HCT116 (cell line): ENCODE data around the gene ZNF26. TPM values are rescaled to one million over a fixed set of nuclear protein-coding genes. Genes with fewer than 3 reads are reported as not detected.

ENCODE experiments used
- ATAC-seq: fragments of 200-7000 bp; cut with Tn5 transposase; 2 replicates; pipeline ENCODE4 v1.9.1; 2020; ENCODE audit warnings: mild to moderate bottlenecking, moderate library complexity
- BruUV-seq: library from RNA; stranded (reverse); fragments of 400-500 nt; replicated peaks from 2 replicates; lab custom pipeline; 2021; lab: Mats Ljungman, UMichigan
- CTCF ChIA-PET: fragments of 300-600 bp; sonication (Branson Sonifier 250); formaldehyde crosslinking; loops from one replicate; lab custom pipeline; 2021; ENCODE audit warnings: antibody characterized with exemption; lab: Charles Lee
- POLR2A ChIA-PET: fragments of 300-600, 350-600 bp; sonication (Branson Sonifier 250); formaldehyde crosslinking; loops from one replicate; lab custom pipeline; 2021; ENCODE audit warnings: antibody characterized with exemption; lab: Charles Lee
- RAD21 ChIA-PET, 2 experiments: fragments of 300-600 bp; sonication (Branson Sonifier 250); formaldehyde crosslinking; loops; one replicate each; lab custom pipeline; 2023; ENCODE audit warnings: low total read pairs in 2 of 2; ENCODE audit not compliant: uncharacterized antibody in 2 of 2, unreplicated experiment in 2 of 2, low non-redundant PET in 1 of 2; lab: Charles Lee
- DNase-seq: peaks from one replicate; pipeline ENCODE4 v3.0.0-alpha.2; 2010; ENCODE audit warnings: low read depth, low spot score
- H2AFZ ChIP-seq: fragments of 200-600 bp; shearing (Covaris generic), sonication (generic); 2 replicates; pipeline ENCODE4 v1.6.1; 2017; ENCODE audit warnings: low read depth, mixed run types, mixed read lengths, antibody characterized with exemption, low read length; ENCODE audit not compliant: poor library complexity, severe bottlenecking
- H3K27ac ChIP-seq: 2 replicates; pipeline ENCODE4 v1.5.1; 2012; ENCODE audit warnings: low read depth, low read length
- H3K27me3 ChIP-seq: fragments of 200-600 bp; sonication (generic); 2 replicates; pipeline ENCODE4 v1.6.1; 2016; ENCODE audit warnings: mixed run types, low read length, mixed read lengths; ENCODE audit not compliant: insufficient read depth
- H3K36me3 ChIP-seq, 2 experiments: fragments of 200-500 bp in 1 of 2; fragments of 200-600 bp in 1 of 2; sonication (Bioruptor generic) in 1 of 2; sonication (generic) in 1 of 2; 2 replicates each; pipeline versions ENCODE4 v1.5.1 to v1.6.1; 2014 to 2016; ENCODE audit warnings: low read length in 2 of 2, inconsistent platforms in 1 of 2, mixed read lengths in 1 of 2, mixed run types in 1 of 2; ENCODE audit not compliant: insufficient read depth in 2 of 2, control insufficient read depth in 1 of 2
- H3K4me1 ChIP-seq, 2 experiments: fragments of 200-600 bp in 1 of 2; sonication (generic) in 1 of 2; 2 replicates each; pipeline versions ENCODE4 v1.5.1 to v1.6.1; 2012 to 2017; ENCODE audit warnings: low read length in 2 of 2, inconsistent platforms in 1 of 2, mild to moderate bottlenecking in 1 of 2, mixed read lengths in 1 of 2, mixed run types in 1 of 2, moderate library complexity in 1 of 2; ENCODE audit not compliant: insufficient read depth in 2 of 2, control insufficient read depth in 1 of 2
- H3K4me2 ChIP-seq: fragments of 200-600 bp; sonication (generic); 2 replicates; pipeline ENCODE4 v1.6.1; 2017; ENCODE audit warnings: mixed run types, low read length, mixed read lengths
- H3K4me3 ChIP-seq, 2 experiments: fragments of 200-600 bp in 1 of 2; sonication (generic) in 1 of 2; replicated peaks in 1 of 2; 2 replicates each; pipeline ENCODE4 v1.5.1; 2011 to 2016; ENCODE audit warnings: low read length in 2 of 2, control low read depth in 1 of 2, low read depth in 1 of 2, mild to moderate bottlenecking in 1 of 2, mixed read lengths in 1 of 2, mixed run types in 1 of 2
- H3K79me2 ChIP-seq: fragments of 200-600 bp; sonication (generic); 2 replicates; pipeline ENCODE4 v1.6.1; 2017; ENCODE audit warnings: mild to moderate bottlenecking, mixed run types, low read length, moderate library complexity, mixed read lengths; ENCODE audit not compliant: insufficient read depth
- H3K9ac ChIP-seq: fragments of 200-600 bp; sonication (generic); 2 replicates; pipeline ENCODE4 v1.6.1; 2016; ENCODE audit warnings: low read length, mixed read lengths
- H3K9me2 ChIP-seq: fragments of 200-600 bp; sonication (generic), shearing (Covaris generic); 2 replicates; pipeline ENCODE4 v1.6.1; 2017; ENCODE audit warnings: mixed run types, mild to moderate bottlenecking, moderate library complexity; ENCODE audit not compliant: insufficient read depth
- H3K9me3 ChIP-seq, 2 experiments: fragments of 200-500 bp in 1 of 2; fragments of 200-600 bp in 1 of 2; sonication (Bioruptor generic) in 1 of 2; sonication (generic) in 1 of 2; 2 replicates each; pipeline ENCODE4 v1.6.1; 2014 to 2017; ENCODE audit warnings: low read length in 2 of 2, mixed read lengths in 2 of 2, inconsistent platforms in 1 of 2, low read depth in 1 of 2, mild to moderate bottlenecking in 1 of 2, mixed run types in 1 of 2, moderate library complexity in 1 of 2; ENCODE audit not compliant: control insufficient read depth in 1 of 2, insufficient read depth in 1 of 2
- H4K20me1 ChIP-seq: fragments of 200-600 bp; sonication (generic), shearing (Covaris generic); 2 replicates; pipeline ENCODE4 v1.6.1; 2017; ENCODE audit warnings: mixed run types, mild to moderate bottlenecking, moderate library complexity; ENCODE audit not compliant: insufficient read depth
- CTCF ChIP-seq, 3 experiments: fragments of 200-600 bp in 1 of 3; sonication (generic) in 1 of 3; IDR thresholded peaks in 2 of 3; conservative IDR thresholded peaks in 1 of 3; 2 replicates each; pipeline ENCODE4 v1.5.1; 2012 to 2017; ENCODE audit warnings: low read depth in 2 of 3, low read length in 2 of 3, antibody characterized with exemption in 1 of 3, borderline replicate concordance in 1 of 3, control low read depth in 1 of 3, mild to moderate bottlenecking in 1 of 3, mixed read lengths in 1 of 3, mixed run types in 1 of 3, moderate library complexity in 1 of 3; ENCODE audit not compliant: insufficient read depth in 1 of 3
- EGR1 ChIP-seq: IDR thresholded peaks from 2 replicates; pipeline ENCODE4 v1.6.1; 2012; ENCODE audit warnings: low read depth
- ELF1 ChIP-seq: IDR thresholded peaks from 2 replicates; pipeline ENCODE4 v1.6.1; 2012; ENCODE audit warnings: low read depth, borderline replicate concordance
- FOSL1 ChIP-seq: IDR thresholded peaks from 2 replicates; pipeline ENCODE4 v1.6.1; 2012; ENCODE audit warnings: low read depth
- MAX ChIP-seq: IDR thresholded peaks from 2 replicates; pipeline ENCODE4 v1.6.1; 2012
- POLR2AphosphoS5 ChIP-seq: IDR thresholded peaks from 2 replicates; pipeline ENCODE4 v1.6.1; 2011; ENCODE audit warnings: mild to moderate bottlenecking, low read depth, low read length, moderate library complexity
- RAD21 ChIP-seq: IDR thresholded peaks from 2 replicates; pipeline ENCODE4 v1.6.1; 2012; ENCODE audit warnings: low read depth, mild to moderate bottlenecking
- SP1 ChIP-seq: IDR thresholded peaks from 2 replicates; pipeline ENCODE4 v1.6.1; 2012; ENCODE audit warnings: low read depth
- YY1 ChIP-seq: IDR thresholded peaks from 2 replicates; pipeline ENCODE4 v1.6.1; 2011; ENCODE audit warnings: low read length, low read depth, moderate library complexity, mild to moderate bottlenecking; ENCODE audit not compliant: insufficient replicate concordance; ENCODE audit errors: extremely low read depth
- ZFX ChIP-seq: fragments of 450-650 bp; IDR thresholded peaks from 2 replicates; pipeline ENCODE4 v1.6.1; 2017
- intact Hi-C: fragments of 100-400 bp; cut with micrococcal nuclease; formaldehyde crosslinking; loops from 2 replicates; pipeline ENCODE4 v1.10.0; 2022
- total RNA-seq: library from RNA; stranded (reverse); gene quantifications from one replicate; pipeline ENCODE4 v1.2.1, GENCODE V29; 2021; ENCODE audit not compliant: unreplicated experiment
- TF ChIP-seq, protein P1 (sequence below): IDR thresholded peaks from 2 replicates; pipeline ENCODE4 v1.6.1; 2011; ENCODE audit warnings: mild to moderate bottlenecking, low read length, moderate library complexity; ENCODE audit not compliant: insufficient replicate concordance; ENCODE audit errors: extremely low read depth
- TF ChIP-seq, protein P2 (sequence below): IDR thresholded peaks from 2 replicates; pipeline ENCODE4 v1.6.1; 2012

ZNF26 gene
- total RNA-seq, 1 experiment from 2014 or later = 4.4 TPM

- no peak overlapping the region for H3K9ac ChIP-seq
- no peaks in the 10 kb centered on the region for H3K79me2 ChIP-seq
- DNase-seq (no peak), ATAC-seq (no peak)
- no peak for TF ChIP-seq MAX
- no peak for TF ChIP-seq ZFX
- TF ChIP-seq EGR1 = no peak
- TF ChIP-seq CTCF (IDR thresholded peaks at IDR 0.05 in 2 of 3, conservative IDR thresholded peaks at IDR 0.05 in 1 of 3; ENCODE audit: borderline replicate concordance in 1 of 3, insufficient read depth in 1 of 3, low read depth in 2 of 3, low read length in 2 of 3) = no peak
- no peak for TF ChIP-seq ELF1
- no peak for TF ChIP-seq FOSL1
- TF ChIP-seq YY1 = no peak
- no peak for TF ChIP-seq RAD21
- no peak for TF ChIP-seq POLR2AphosphoS5
- TF ChIP-seq, protein P1, sequence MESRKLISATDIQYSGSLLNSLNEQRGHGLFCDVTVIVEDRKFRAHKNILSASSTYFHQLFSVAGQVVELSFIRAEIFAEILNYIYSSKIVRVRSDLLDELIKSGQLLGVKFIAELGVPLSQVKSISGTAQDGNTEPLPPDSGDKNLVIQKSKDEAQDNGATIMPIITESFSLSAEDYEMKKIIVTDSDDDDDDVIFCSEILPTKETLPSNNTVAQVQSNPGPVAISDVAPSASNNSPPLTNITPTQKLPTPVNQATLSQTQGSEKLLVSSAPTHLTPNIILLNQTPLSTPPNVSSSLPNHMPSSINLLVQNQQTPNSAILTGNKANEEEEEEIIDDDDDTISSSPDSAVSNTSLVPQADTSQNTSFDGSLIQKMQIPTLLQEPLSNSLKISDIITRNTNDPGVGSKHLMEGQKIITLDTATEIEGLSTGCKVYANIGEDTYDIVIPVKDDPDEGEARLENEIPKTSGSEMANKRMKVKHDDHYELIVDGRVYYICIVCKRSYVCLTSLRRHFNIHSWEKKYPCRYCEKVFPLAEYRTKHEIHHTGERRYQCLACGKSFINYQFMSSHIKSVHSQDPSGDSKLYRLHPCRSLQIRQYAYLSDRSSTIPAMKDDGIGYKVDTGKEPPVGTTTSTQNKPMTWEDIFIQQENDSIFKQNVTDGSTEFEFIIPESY = no peak
- TF ChIP-seq, protein P2, sequence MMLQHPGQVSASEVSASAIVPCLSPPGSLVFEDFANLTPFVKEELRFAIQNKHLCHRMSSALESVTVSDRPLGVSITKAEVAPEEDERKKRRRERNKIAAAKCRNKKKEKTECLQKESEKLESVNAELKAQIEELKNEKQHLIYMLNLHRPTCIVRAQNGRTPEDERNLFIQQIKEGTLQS = no peak
- no peak for TF ChIP-seq SP1
- intact Hi-C loops = no loop called here
- H3K36me3 ChIP-seq = no peaks in the 10 kb centered on the region
- ChIA-PET POLR2A (no interaction called here), RAD21 (no interaction called here), CTCF (no interaction called here)
- H3K4me1 ChIP-seq = no peaks in the 10 kb centered on the region
- BruUV-seq = no TSS peak
- no peaks in the 10 kb centered on the region for H3K9me2 ChIP-seq
- H3K4me3 ChIP-seq = no peak overlapping the region
- no peaks in the 10 kb centered on the region for H4K20me1 ChIP-seq
- no peak overlapping the region for H3K4me2 ChIP-seq
- H3K9me3 ChIP-seq = peaks cover 15 to 25% of the 10 kb centered on the region in 2 experiments; a peak in 2 of 4 replicates
- no peaks in the 10 kb centered on the region for H3K27me3 ChIP-seq
- no peak overlapping the region for H3K27ac ChIP-seq
- no peak overlapping the region for H2AFZ ChIP-seq
Measured at GRCh38 chr12:132953771-132954170, 32.4 kb upstream of the ZNF26 start.
